ENCODE data around the gene GMEB2. TPM values are rescaled to one million over a fixed set of nuclear protein-coding genes. Genes with fewer than 3 reads are reported as not detected.

The GMEB2 gene
- total RNA-seq, 1 donor from 2014 or later = 13.2 TPM

DNA sequence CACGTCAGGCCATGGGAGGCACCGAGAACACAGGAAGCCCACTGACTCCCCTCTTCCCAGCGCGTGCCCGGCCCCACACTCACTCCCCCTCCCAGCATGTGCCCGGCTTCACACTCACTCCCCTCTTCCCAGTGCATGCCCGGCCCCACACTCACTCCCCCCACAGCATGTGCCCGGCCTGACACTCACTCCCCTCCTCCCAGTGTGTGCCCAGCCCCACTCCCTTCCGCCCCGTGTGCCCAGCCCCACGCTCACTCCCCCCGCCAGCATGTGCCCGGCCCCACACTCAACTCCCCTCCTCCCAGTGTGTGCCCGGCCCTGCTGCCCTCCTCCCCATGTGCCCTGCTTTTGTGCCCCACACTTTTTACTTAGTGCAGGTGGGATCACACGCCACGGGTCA, 41.0 kb upstream of the GMEB2 start:
- Histone ChIP-seq H3K27me3 (ENCODE audit: control insufficient read depth, insufficient read depth, low read length) (no peaks in the 10 kb centered on the region), H3K36me3 (ENCODE audit: control insufficient read depth, insufficient read depth, low read length) (peaks cover 15% of the 10 kb centered on the region), H3K4me3 (ENCODE audit: low read depth, low read length) (no peak overlapping the region)
- DNase-seq (ENCODE audit: low read depth) = no peak
- TF ChIP-seq, protein P1, sequence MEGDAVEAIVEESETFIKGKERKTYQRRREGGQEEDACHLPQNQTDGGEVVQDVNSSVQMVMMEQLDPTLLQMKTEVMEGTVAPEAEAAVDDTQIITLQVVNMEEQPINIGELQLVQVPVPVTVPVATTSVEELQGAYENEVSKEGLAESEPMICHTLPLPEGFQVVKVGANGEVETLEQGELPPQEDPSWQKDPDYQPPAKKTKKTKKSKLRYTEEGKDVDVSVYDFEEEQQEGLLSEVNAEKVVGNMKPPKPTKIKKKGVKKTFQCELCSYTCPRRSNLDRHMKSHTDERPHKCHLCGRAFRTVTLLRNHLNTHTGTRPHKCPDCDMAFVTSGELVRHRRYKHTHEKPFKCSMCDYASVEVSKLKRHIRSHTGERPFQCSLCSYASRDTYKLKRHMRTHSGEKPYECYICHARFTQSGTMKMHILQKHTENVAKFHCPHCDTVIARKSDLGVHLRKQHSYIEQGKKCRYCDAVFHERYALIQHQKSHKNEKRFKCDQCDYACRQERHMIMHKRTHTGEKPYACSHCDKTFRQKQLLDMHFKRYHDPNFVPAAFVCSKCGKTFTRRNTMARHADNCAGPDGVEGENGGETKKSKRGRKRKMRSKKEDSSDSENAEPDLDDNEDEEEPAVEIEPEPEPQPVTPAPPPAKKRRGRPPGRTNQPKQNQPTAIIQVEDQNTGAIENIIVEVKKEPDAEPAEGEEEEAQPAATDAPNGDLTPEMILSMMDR (IDR thresholded peaks at IDR 0.05; ENCODE audit: insufficient read depth, low read length, severe bottlenecking) = no peak
- FAIRE-seq = no peak

DNA sequence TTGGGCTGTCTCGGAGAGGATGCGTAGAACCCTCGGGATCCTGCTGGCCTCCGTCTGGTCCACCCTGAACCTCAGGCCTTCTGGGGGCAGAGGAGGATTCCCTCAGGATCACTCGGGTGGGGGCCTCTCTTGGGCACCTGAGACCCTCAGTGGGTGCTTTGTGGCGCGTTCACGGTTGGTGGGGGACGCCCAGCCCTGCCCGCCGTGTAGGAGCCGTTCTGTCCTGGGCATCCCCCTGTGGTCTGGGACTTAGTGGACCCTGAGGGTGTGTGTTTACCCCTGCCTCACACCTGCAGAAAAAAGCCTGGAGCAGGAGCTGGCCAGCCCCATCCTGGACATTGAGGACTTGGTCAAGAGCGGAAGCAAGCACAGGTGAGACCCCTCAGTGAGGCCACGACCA, 38.8 kb upstream of the GMEB2 start:
- FAIRE-seq = no peak
- DNase-seq (ENCODE audit: low read depth) = no peak
- peaks cover 17% of the 10 kb centered on the region for H3K36me3 ChIP-seq (ENCODE audit: control insufficient read depth, insufficient read depth, low read length)

DNA sequence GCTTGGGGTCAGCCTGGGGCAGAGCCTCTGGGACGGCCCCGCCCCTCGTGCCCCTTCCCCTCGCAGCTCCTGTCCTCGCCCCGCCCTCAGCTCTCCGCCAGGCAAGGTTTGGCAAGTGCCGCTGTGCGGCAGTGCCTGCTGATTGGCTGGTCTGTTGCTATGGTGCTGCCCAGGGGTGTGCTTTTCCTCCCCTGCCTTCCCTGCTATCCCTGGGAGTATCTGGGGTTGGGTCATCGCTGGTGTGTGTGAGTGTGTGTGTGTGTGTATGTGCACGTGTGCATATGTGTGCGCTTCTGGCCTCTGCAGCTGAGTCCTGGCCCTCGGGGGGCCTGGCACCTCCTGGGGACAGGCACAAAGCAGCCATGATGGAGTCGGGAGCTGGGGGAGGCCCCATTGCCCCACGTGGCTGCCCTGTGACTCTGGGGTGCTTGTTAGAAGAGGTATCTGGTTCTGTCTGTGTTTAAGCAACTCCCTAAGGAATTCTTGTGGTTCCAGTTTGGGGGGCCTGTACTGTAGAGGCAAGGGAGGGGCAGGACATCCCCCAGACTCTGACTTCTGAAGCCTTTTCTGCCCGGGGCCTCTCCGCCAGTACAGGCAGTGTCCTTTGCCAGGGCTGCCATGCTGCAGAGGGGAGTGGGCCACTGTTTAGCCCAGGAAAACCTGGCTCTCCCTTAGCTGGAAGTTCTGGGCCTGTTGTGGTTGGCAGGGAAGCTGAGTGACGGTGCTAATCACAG, 38.1 kb upstream of the GMEB2 start:
- TF ChIP-seq, protein P1 (IDR thresholded peaks at IDR 0.05; ENCODE audit: insufficient read depth, low read length, severe bottlenecking) = no peak
- FAIRE-seq (no peak), DNase-seq (ENCODE audit: low read depth) (no peak)
- Histone ChIP-seq H3K27me3 (ENCODE audit: control insufficient read depth, insufficient read depth, low read length) (no peaks in the 10 kb centered on the region), H3K36me3 (ENCODE audit: control insufficient read depth, insufficient read depth, low read length) (peaks cover 17% of the 10 kb centered on the region), H3K4me3 (ENCODE audit: low read depth, low read length) (no peak overlapping the region)

More for the DNA sequence above, 38.8 kb upstream of the GMEB2 start:
- TF ChIP-seq, protein P1 (IDR thresholded peaks at IDR 0.05; ENCODE audit: insufficient read depth, low read length, severe bottlenecking) = no peak
- H3K27me3 ChIP-seq (ENCODE audit: control insufficient read depth, insufficient read depth, low read length) = no peaks in the 10 kb centered on the region
- H3K4me3 ChIP-seq (ENCODE audit: low read depth, low read length) = no peak overlapping the region

DNA sequence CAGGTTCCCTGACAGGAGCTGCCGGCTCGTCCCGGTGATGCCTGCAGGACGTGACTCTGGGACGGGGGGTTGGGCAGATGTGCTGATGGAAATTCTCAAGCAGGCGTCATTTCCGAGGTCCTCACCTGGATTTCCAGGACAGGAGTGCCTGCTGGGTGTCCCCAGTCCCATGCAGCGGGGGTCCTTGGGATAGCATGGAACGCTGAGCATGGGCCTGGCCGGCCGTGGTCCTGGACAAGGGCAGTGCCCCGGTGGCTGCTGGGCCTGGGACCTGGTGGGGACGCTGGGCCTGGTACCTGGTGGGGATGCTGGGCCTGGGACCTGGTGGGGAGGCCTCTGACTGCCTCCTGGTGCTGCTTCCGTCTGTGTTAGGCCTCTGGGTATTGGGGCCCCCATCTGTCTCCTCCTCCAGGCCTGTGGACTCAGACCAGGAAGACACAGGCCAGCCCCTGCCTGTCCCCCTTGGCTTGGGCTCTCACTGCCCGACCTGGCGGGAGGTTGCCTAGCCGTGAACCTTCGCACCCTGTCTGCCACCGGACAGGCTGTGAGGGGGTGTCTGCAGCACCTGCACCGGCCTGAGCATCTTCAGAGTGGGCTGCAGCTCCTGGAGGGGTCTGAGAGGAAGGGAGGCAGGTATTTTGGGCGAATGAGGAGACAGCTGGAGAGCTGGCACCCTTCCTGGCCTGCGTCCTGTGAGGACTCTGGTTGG, 37.4 kb upstream of the GMEB2 start:
- no peak for DNase-seq (ENCODE audit: low read depth)
- Histone ChIP-seq H3K27me3 (ENCODE audit: control insufficient read depth, insufficient read depth, low read length) (no peaks in the 10 kb centered on the region), H3K4me3 (ENCODE audit: low read depth, low read length) (no peak overlapping the region), H3K36me3 (ENCODE audit: control insufficient read depth, insufficient read depth, low read length) (peaks cover 17% of the 10 kb centered on the region)
- TF ChIP-seq, protein P1 (IDR thresholded peaks at IDR 0.05; ENCODE audit: insufficient read depth, low read length, severe bottlenecking) = no peak
- no peak for FAIRE-seq

DNA sequence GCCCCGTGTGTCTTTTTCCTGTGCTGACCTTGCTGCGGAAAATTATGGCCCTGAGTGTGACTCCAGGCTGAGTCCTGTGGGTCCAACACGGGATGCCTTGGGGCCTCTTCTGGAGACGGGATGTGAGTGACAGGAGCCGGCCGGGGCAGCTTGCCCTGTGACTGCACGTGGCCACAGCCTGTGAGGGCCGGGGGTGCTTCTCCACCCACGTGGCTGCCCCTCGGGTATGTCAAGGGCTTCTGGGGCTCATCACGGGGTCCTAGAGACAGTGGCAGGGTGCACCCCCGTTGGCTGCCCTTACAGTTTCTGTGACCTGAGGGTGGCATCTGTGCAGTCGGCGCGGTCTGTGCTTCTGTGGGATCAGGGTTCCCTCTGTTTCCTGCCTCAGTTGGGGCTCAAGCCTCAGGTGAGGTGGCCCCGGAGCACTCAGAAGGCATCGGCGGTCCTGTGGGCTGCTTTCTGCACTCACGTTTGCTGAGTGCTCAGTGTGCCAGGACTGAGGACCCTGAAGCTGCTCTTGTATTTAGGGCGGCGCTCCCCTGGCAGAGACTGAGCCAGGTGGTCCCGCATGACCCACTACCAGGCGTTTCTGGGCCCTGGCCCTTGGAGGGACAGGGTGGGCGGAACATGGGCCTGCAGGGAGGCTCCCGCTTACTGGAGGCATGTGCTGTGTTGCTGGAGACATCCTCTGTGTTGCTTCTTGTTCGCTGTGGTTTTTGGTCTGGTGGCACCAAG, 36.6 kb upstream of the GMEB2 start:
- Histone ChIP-seq H3K27me3 (ENCODE audit: control insufficient read depth, insufficient read depth, low read length) (no peaks in the 10 kb centered on the region), H3K4me3 (ENCODE audit: low read depth, low read length) (no peak overlapping the region), H3K36me3 (ENCODE audit: control insufficient read depth, insufficient read depth, low read length) (peaks cover 15% of the 10 kb centered on the region)
- FAIRE-seq = no peak
- no peak for DNase-seq (ENCODE audit: low read depth)
- TF ChIP-seq, protein P1 (IDR thresholded peaks at IDR 0.05; ENCODE audit: insufficient read depth, low read length, severe bottlenecking) = no peak

Data from bronchial epithelial cell (primary cell).